OCI-LY1 (cell line): Measurements from ENCODE around the gene MIAT.

Experiments
- EZH2 ChIP-seq: fragments of 200-600 bp; sonication (generic), shearing (Covaris generic); IDR thresholded peaks from 2 replicates; pipeline ENCODE4 v1.8.0; 2017; ENCODE audit warnings: borderline replicate concordance, mixed run types, mild to moderate bottlenecking, antibody characterized with exemption, low read length, moderate library complexity, mixed read lengths
- TF ChIP-seq, protein P1 (sequence below): fragments of 200-600 bp; sonication (generic), shearing (Covaris generic); IDR thresholded peaks from 2 replicates; pipeline ENCODE4 v1.5.1; 2017; ENCODE audit warnings: mild to moderate bottlenecking, antibody characterized with exemption, low read length, moderate library complexity, mixed read lengths

DNA sequence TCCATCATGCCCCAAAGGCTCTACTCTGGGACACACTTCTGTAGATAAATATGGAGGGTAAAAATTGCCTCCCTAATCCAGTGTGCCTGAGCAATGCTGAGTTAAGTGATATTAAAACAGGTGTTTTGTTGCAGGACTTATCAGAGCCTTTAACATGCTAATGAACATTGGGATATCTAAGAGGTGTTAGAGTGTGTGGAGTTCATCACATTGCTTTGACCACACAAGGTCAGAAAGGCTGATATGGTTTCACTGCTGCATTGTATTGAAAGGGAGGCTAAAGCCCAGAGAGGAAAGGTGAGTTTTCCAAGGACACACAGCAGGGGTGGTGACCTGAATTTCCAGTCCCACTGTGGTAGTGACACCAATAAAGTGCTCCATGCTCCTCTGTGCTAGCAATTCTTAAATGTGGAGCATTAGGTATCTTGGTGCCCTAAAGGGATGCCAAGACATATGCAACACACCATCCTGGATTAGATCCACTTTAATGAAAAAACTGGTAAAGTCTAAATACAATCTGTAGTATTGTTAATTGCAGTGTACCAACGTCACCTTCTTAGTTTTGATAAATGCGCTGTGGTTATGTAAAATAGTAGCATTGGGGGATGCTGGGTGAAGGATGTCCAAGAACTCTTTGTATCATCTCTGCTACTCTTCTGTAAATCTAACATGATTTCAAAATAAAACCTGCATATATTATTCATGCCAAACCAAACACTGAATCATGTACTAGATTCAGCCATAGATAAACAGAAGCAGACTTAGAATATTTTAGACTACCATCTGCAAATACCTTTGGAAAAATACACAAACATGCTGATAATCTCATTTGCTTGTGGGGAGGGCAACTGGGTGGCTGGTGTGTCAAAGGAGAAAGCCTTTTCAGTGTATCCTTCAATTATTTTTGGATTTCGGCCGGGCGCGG lies 45.8 kb downstream of the MIAT start:
- TF ChIP-seq, protein P1, sequence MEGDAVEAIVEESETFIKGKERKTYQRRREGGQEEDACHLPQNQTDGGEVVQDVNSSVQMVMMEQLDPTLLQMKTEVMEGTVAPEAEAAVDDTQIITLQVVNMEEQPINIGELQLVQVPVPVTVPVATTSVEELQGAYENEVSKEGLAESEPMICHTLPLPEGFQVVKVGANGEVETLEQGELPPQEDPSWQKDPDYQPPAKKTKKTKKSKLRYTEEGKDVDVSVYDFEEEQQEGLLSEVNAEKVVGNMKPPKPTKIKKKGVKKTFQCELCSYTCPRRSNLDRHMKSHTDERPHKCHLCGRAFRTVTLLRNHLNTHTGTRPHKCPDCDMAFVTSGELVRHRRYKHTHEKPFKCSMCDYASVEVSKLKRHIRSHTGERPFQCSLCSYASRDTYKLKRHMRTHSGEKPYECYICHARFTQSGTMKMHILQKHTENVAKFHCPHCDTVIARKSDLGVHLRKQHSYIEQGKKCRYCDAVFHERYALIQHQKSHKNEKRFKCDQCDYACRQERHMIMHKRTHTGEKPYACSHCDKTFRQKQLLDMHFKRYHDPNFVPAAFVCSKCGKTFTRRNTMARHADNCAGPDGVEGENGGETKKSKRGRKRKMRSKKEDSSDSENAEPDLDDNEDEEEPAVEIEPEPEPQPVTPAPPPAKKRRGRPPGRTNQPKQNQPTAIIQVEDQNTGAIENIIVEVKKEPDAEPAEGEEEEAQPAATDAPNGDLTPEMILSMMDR, result no peak
- no peak for TF ChIP-seq EZH2
